K562 (cell line): Measurements from ENCODE around the gene DR1.

ENCODE experiments used
- ARID3A ChIP-seq: IDR thresholded peaks from 2 replicates; pipeline ENCODE4 v1.6.1; 2012; ENCODE audit warnings: low read depth, low read length, improper control_type of control experiment, borderline replicate concordance
- MAX ChIP-seq: sonication (generic); formaldehyde crosslinking; IDR thresholded peaks from 2 replicates; pipeline ENCODE4 v1.9.0; 2022; ENCODE audit warnings: mild to moderate bottlenecking, missing genetic modification reagents
- TF ChIP-seq, protein P1 (sequence below), 3 experiments: IDR thresholded peaks in 2 of 3; conservative IDR thresholded peaks in 1 of 3; 2 replicates each; pipeline ENCODE4 v1.5.1; 2011 to 2012; ENCODE audit warnings: low read length in 3 of 3, mild to moderate bottlenecking in 3 of 3, control low read depth in 2 of 3, improper control_type of control experiment in 1 of 3, inconsistent platforms in 1 of 3, low read depth in 1 of 3, mixed read lengths in 1 of 3, moderate library complexity in 1 of 3; ENCODE audit not compliant: insufficient read depth in 2 of 3

GRCh38 chr1:93344886-93345632 is 648 bp upstream of the DR1 start:
- TF ChIP-seq ARID3A (no peak), MAX (CRISPR knock-in tag) (no peak)
- TF ChIP-seq, protein P1, sequence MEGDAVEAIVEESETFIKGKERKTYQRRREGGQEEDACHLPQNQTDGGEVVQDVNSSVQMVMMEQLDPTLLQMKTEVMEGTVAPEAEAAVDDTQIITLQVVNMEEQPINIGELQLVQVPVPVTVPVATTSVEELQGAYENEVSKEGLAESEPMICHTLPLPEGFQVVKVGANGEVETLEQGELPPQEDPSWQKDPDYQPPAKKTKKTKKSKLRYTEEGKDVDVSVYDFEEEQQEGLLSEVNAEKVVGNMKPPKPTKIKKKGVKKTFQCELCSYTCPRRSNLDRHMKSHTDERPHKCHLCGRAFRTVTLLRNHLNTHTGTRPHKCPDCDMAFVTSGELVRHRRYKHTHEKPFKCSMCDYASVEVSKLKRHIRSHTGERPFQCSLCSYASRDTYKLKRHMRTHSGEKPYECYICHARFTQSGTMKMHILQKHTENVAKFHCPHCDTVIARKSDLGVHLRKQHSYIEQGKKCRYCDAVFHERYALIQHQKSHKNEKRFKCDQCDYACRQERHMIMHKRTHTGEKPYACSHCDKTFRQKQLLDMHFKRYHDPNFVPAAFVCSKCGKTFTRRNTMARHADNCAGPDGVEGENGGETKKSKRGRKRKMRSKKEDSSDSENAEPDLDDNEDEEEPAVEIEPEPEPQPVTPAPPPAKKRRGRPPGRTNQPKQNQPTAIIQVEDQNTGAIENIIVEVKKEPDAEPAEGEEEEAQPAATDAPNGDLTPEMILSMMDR (IDR thresholded peaks at IDR 0.05 in 2 of 3, conservative IDR thresholded peaks at IDR 0.05 in 1 of 3; ENCODE audit: insufficient read depth in 2 of 3, low read depth in 1 of 3, low read length in 3 of 3), result no peak
